Stomach (tissue), 9 donors: ENCODE measurements around the gene PTPRCAP. TPM values are rescaled to one million over a fixed set of nuclear protein-coding genes. Genes with fewer than 3 reads are reported as not detected.

Experiments used
- DNase-seq, 2 donors: peaks; one replicate each; pipeline versions ENCODE4 v3.0.0 to v3.0.0-alpha.2; 2013 to 2019
- H3K27ac ChIP-seq, 5 donors: fragments of 200-600 bp in 4 of 5; sonication (generic) in 4 of 5; one replicate each; pipeline ENCODE4 v1.5.1; 2013 to 2019; ENCODE audit warnings: mild to moderate bottlenecking in 1 of 5, moderate library complexity in 1 of 5
- H3K27me3 ChIP-seq, 3 donors: fragments of 200-600 bp; sonication (generic); one replicate each; pipeline ENCODE4 v1.5.1; 2017 to 2019; ENCODE audit warnings: mixed run types in 1 of 3
- H3K36me3 ChIP-seq, 4 donors: fragments of 200-600 bp; sonication (generic); 1 replicate in 3 of 4; 2 replicates in 1 of 4; pipeline ENCODE4 v1.5.1; 2016 to 2019
- H3K4me1 ChIP-seq, 4 donors: fragments of 200-600 bp; sonication (generic); one replicate each; pipeline ENCODE4 v1.5.1; 2016 to 2019
- H3K4me3 ChIP-seq, 4 donors: fragments of 200-600 bp; sonication (generic) in 3 of 4; one replicate each; pipeline ENCODE4 v1.5.1; 2016 to 2019; ENCODE audit warnings: mild to moderate bottlenecking in 1 of 4
- H3K9me3 ChIP-seq, 4 donors: fragments of 200-600 bp; sonication (generic); one replicate each; pipeline ENCODE4 v1.5.1; 2016 to 2019
- CTCF ChIP-seq, 7 experiments: fragments of 450-650 bp in 4 of 7; fragments of 200-600 bp in 3 of 7; sonication (generic) in 3 of 7; IDR thresholded peaks; one replicate each; pipeline ENCODE4 v1.5.1; 2016 to 2019; ENCODE audit warnings: antibody characterized with exemption in 7 of 7, control low read depth in 2 of 7, mild to moderate bottlenecking in 1 of 7
- EP300 ChIP-seq: sonication (generic); formaldehyde crosslinking; IDR thresholded peaks from one replicate; pipeline ENCODE4 v1.6.1; 2017; ENCODE audit warnings: antibody characterized with exemption
- POLR2A ChIP-seq, 4 donors: fragments of 450-650 bp; IDR thresholded peaks; one replicate each; pipeline ENCODE4 v1.6.1; 2016; ENCODE audit warnings: antibody characterized with exemption in 4 of 4, control low read depth in 2 of 4, mild to moderate bottlenecking in 1 of 4, moderate library complexity in 1 of 4
- POLR2AphosphoS5 ChIP-seq, 3 donors: sonication (generic); formaldehyde crosslinking; IDR thresholded peaks; one replicate each; pipeline ENCODE4 v1.6.1; 2016; ENCODE audit warnings: antibody characterized with exemption in 3 of 3
- WGBS, 5 donors: extraction: QIAGEN DNeasy Blood & Tissue Kit in 3 of 5; methylation state at CpG; one replicate each; pipeline versions ENCODE4 v1.1.5 to v1.1.7; 2013 to 2018; 5-methylcytosine and 5-hydroxymethylcytosine counted together
- intact Hi-C: fragments of 100-400 bp; cut with DNase I; formaldehyde crosslinking; loops from one replicate; pipeline ENCODE4 v1.15.1; 2023; ENCODE audit warnings: low total_unique reads
- polyA plus RNA-seq, 3 donors: library from polyadenylated mRNA; stranded (reverse); fragments of 200-250 nt; gene quantifications; one replicate each; pipeline ENCODE4 v1.2.3, GENCODE V29; 2013
- total RNA-seq, 5 donors: library from RNA; depleted of rRNA; stranded (reverse); fragments of >200 nt; gene quantifications; one replicate each; pipeline versions ENCODE4 v1.1.0 to v1.2.3, GENCODE V29; 2014 to 2016
- donor health status: healthy with polysubstance abuse.
- donor health status: Bipolar disorder and iron deficiency.
- donor health status: healthy.

PTPRCAP gene
- total and polyA plus RNA-seq, 8 donors: 1.7 to 25.3 (median 9.9) TPM; not detected in 2

- Histone ChIP-seq H3K27me3 (no peaks in the 10 kb centered on the region), H3K9me3 (no peaks in the 10 kb centered on the region), H3K4me1 (peaks cover 0 to 15% (median 10%) of the 10 kb centered on the region in 4 donors), H3K36me3 (no peaks in the 10 kb centered on the region), H3K4me3 (no peak overlapping the region), H3K27ac (peak overlapping the region in 1 of 5 donors; percentile 80)
- TF ChIP-seq CTCF (IDR thresholded peaks at IDR 0.05) (no peak), POLR2AphosphoS5 (IDR thresholded peaks at IDR 0.05) (no peak), EP300 (no peak), POLR2A (IDR thresholded peaks at IDR 0.05) (no peak)
- no peak for DNase-seq
- intact Hi-C loops: no loop called here
- 86 to 94% (median 92%) methylated on average over 16 to 25 of the region's 25 CpGs for WGBS, 5 donors
These were observed 13.5 kb upstream of the PTPRCAP start for GRCh38 chr11:67450796-67451657.

- H3K27me3 ChIP-seq: no peaks in the 10 kb centered on the region
- DNase-seq: no peak
- H3K36me3 ChIP-seq: no peaks in the 10 kb centered on the region
- no peak overlapping the region for H3K27ac ChIP-seq
- peaks cover 4 to 29% (median 18%) of the 10 kb centered on the region in 4 donors for H3K4me1 ChIP-seq
- intact Hi-C loops: no loop called here
- TF ChIP-seq EP300: no peak
- no peak for TF ChIP-seq POLR2A (IDR thresholded peaks at IDR 0.05)
- no peak for TF ChIP-seq POLR2AphosphoS5 (IDR thresholded peaks at IDR 0.05)
- no peak for TF ChIP-seq CTCF (IDR thresholded peaks at IDR 0.05)
- WGBS, 5 donors: 63 to 83% (median 72%) methylated on average over 9 of the region's 9 CpGs
- no peaks in the 10 kb centered on the region for H3K9me3 ChIP-seq
- no peak overlapping the region for H3K4me3 ChIP-seq
These were observed 11.8 kb upstream of the PTPRCAP start for GRCh38 chr11:67449116-67449844.

GRCh38 chr11:67448220-67448609 lies 10.7 kb upstream of the PTPRCAP start:
- Histone ChIP-seq H3K27ac (no peak overlapping the region), H3K4me3 (no peak overlapping the region), H3K9me3 (no peaks in the 10 kb centered on the region), H3K27me3 (no peaks in the 10 kb centered on the region), H3K36me3 (no peaks in the 10 kb centered on the region), H3K4me1 (peaks cover 9 to 32% (median 21%) of the 10 kb centered on the region in 4 donors)
- no peak for DNase-seq
- WGBS, 5 donors: 84 to 92% (median 90%) methylated on average over 7 of the region's 7 CpGs
- TF ChIP-seq POLR2A (IDR thresholded peaks at IDR 0.05): no peak
- TF ChIP-seq POLR2AphosphoS5 (IDR thresholded peaks at IDR 0.05): no peak
- TF ChIP-seq EP300: no peak
- no peak for TF ChIP-seq CTCF (IDR thresholded peaks at IDR 0.05)
- intact Hi-C loops: no loop called here

- DNase-seq: no peak
- H3K4me1 ChIP-seq: peaks cover 28 to 43% (median 36%) of the 10 kb centered on the region in 4 donors
These were observed 8.0 kb upstream of the PTPRCAP start for GRCh38 chr11:67445515-67445914.

More at GRCh38 chr11:67445515-67445914, 8.0 kb upstream of the PTPRCAP start:
- WGBS, 5 donors: 73 to 98% (median 87%) methylated on average over 5 of the region's 5 CpGs
- Histone ChIP-seq H3K27me3 (no peaks in the 10 kb centered on the region), H3K4me3 (no peak overlapping the region), H3K9me3 (no peaks in the 10 kb centered on the region), H3K36me3 (peaks cover 0 to 17% (median 17%) of the 10 kb centered on the region in 4 donors), H3K27ac (no peak overlapping the region)
- intact Hi-C loops: no loop called here
- TF ChIP-seq POLR2AphosphoS5 (IDR thresholded peaks at IDR 0.05) (no peak), EP300 (no peak), POLR2A (IDR thresholded peaks at IDR 0.05) (no peak), CTCF (IDR thresholded peaks at IDR 0.05) (no peak)
